GM19193 (cell line): ENCODE results near the gene ZNF275.

Source experiments
- POLR2A ChIP-seq: IDR thresholded peaks from 4 replicates; pipeline ENCODE4 v1.6.1; 2011; ENCODE audit not compliant: insufficient read depth, insufficient read length; ENCODE audit errors: extremely low read depth

The ZNF275 gene

DNA sequence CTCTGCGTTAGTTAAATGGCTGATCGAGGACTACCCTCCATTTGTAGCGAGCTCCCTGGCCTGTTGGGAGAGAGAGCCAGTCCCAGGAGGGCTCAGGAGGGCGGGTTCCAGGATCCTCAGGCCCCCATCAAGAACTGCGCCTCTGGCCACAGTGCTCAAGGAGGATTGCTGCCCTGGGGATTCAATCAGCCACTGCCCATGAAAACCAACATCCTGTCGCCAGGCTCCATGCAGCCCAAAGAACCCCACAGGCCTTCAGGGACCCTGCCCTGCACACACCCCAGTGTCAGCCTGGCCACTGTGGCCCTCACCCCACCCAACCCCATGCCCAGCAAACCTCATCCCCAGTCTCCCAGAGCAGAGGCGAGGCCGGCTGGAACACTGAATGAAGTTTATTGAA lies 16.6 kb upstream of the ZNF275 start:
- TF ChIP-seq POLR2A, result no peak

DNA sequence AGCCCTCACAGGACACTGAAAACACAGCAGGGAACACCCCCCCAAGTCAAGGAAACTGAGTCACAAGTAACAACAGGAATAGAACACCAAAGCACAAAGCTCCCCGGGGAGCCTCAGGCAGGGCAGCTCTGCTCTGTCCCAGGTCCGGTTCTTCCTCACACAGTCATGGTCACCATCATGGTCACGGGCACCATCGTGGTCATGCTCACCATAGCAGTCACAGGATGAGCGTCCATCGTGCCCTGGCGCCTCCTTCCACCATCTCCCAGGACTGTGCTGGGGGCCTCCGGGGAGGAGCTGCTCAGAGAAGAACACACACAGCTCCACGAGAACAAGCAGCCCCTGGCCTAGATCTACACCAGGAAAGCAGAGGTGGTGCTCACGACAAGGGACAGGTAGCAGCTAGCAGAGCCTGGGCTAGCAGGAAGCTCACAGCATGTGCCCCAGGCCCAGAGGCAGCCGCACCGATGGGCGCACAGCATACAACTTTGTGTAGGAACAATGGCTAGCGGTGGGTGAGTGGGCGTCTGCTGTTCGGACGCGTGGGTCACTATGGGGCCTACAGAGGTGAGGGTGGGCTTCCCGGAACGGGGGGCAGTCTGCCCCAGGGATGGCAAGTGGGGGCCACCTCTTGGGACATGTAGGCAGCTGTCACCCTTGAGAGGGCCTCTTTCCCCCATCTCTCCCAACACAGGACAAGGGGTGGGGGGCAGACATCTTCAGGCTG lies 15.8 kb upstream of the ZNF275 start:
- no peak for TF ChIP-seq POLR2A

DNA sequence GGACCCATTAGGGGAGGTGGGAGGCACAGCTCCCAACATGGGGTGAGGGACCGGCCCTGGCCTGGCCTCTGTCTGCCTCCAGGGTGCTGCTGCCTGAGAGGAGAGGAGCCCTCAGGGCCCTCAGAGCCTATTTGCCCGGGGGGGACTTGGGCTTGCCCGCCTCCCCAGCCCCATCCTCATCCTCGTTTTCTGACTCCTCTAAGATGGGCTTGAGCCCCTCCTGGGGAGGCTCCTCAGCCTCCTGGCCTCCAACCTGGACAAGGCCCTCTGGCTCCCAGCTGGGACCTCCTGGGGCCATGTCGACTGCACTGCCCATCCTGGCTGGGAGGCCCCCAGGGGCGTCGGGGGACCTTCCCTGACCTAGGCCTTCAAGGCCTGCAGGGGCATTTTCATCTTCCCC lies 15.1 kb upstream of the ZNF275 start:
- TF ChIP-seq POLR2A, result no peak

DNA sequence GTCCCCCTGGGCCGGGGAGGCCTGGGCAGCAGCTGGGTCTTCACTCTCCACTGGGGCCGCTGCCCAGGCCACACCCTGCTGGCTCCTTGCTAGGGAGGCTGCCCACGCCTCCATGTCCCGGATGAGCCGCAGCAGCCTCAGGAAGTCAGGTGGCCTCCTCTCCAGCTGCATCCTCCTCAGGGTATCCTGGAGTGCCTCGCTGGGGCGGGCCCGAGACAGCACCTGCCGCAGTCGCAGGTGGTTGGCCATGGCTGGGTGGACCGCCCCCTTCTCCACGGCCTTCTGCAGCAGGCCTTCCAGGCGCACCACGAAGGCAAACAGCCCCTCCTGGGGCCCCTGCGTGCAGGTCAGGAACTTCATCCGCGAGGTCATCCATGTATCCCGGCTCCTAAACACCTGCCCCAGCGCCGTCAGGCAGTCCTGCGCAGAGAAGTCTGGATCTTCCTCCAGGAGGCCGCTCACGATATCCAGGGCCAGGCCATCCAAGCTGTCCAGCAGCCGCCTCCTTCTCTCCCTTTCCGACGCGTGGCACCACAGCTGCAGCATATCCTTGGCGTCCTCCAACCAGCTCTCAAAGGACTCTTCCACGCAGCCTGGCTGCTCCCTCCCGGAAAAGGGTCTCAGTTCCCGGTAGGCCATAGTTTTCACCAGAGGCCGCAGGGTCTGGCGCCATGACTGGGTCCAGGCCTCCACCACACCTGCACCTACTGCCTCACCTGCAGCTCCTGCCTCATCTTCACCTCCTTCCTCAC lies 14.5 kb upstream of the ZNF275 start:
- TF ChIP-seq POLR2A, result no peak

DNA sequence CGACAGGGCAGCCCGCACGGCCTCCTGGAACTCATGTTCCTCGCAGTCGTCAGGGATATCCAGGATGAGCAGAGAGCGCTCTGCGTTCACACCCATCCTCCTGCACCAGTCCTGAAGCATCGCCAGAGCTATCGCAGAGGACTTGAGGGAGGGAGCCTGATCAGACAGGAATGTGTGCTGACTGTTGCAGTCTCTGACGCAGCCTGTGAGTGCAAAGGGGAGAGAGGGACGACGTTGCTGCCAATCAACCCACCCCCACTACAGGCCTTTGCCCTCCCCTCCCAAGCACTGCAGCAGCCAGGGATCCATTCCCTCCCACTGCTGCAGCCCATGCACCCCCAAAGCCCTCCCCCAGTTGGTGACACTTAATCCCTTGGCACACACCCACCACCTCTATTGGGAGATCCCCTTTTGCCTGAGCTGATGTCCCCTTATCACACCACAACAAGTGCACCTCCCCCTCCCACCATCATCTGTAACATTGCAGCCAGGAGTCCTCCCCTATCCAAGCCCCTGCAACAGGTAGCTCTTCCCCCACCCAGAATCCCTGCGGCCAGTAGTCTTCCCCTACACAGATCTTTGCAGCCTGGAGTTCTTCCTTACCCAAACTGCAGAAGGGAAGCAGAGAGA lies 13.3 kb upstream of the ZNF275 start:
- TF ChIP-seq POLR2A, result no peak

DNA sequence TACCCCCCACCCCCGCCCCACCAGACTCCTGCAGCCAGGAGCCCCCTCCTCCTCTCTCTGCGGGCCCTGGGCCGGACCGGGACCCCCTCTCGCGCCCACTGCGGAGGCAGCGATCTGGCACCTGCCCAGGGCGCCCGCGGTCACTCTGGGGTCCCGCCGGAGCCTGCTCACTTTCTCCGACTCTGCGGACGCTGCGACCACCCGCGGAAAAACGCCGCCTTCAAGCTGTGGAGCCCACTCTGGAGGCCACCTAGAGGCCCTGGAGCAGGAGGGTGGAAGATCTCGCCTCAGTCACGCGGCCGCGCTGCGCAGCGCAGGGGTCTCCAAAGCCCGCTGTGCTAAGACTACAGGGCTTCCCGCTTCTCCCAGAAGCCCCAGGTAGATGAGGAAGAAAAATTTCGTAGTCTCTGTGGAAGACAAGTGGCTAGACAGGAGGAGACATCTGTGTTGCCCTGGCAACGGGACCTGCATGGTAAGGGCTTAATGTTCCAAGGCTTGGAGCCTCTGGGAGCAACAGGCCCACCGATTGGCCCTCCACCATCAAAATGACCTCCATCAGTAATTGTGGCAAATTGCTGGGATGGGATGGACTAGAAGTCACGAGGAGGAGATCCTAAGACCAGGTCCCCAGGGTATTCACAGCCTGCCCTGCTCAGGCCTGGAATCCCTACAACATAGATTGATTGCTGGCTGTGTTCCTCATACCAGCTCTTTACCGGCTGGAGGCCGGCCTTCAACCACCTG lies 12.4 kb upstream of the ZNF275 start, which contains the start of gene PNMA6F:
PNMA6F (minus strand) TSS at position 387 of the 744 bp plus-strand sequence. CDS start 1,093 bp downstream, outside the sequence.
- no peak for TF ChIP-seq POLR2A

DNA sequence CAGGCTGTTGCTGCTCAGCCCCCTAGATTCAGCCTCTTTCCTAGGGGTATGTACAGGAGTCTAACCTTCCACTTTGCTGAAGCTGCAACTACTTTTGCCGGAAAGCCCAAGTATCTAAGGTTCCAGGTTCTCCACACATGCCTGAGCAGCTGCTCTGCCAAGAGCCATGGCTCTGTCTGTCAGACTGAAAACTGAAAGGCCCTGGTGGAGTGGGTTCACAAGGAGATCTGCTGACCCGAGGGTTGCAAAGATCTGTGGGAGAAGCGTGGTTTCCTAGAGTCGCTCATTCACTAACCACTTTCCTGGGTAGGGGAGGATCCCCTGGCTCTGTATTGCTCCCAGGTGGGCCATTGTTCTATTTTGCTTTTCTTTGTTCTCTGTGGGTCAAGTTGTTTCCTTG lies 6.4 kb upstream of the ZNF275 start:
- TF ChIP-seq POLR2A, result no peak

DNA sequence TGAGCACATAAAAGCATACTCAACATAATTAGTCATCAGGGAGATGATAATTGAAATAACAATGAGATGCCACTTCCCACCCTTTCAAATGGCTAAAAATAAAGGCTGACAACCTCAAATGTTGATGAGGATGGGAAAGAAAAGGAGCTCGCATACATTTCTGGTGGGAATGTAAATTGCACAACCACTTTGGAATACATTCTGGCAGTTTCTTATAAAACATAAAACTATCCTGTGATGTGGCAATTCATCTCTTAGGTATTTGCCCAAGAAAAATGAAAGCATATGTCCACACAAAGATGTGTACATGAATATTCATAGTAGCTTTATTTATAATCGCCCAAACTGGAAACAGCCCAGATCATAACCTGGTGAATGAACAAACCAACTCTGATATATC lies 687 bp upstream of the ZNF275 start:
- TF ChIP-seq POLR2A, result no peak

DNA sequence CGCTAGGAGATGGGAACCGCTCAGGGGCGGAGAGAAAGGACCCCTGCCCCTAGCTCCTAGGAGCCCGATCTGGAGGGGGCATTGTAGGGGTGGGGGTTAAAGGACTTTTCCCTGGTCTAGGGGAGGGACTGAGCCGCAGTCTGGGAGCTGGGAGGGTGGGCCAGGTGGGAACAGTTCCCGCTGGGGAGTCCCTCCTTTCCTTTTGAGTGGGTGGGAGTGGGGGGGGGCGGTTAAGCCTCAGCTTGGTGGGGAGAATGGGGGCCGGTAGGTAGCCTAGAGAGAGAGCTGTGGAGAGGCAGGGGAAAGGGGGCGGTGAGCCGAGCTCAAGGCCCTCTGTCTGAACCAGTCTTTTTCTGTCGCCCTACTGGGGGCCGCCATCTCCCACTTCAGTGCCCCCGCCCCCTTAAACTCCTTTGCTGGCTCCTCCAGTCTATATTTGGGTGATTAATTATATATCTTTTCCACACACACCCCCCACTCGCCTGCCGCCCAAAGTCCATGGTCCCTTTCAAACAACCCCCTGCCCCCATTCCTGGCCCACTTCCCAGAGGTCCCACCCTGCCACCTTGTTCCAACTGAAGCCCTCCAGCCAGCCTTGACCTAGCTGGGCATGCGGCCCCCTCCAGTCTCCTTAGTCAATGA lies 822 bp downstream of the ZNF275 start:
- no peak for TF ChIP-seq POLR2A

DNA sequence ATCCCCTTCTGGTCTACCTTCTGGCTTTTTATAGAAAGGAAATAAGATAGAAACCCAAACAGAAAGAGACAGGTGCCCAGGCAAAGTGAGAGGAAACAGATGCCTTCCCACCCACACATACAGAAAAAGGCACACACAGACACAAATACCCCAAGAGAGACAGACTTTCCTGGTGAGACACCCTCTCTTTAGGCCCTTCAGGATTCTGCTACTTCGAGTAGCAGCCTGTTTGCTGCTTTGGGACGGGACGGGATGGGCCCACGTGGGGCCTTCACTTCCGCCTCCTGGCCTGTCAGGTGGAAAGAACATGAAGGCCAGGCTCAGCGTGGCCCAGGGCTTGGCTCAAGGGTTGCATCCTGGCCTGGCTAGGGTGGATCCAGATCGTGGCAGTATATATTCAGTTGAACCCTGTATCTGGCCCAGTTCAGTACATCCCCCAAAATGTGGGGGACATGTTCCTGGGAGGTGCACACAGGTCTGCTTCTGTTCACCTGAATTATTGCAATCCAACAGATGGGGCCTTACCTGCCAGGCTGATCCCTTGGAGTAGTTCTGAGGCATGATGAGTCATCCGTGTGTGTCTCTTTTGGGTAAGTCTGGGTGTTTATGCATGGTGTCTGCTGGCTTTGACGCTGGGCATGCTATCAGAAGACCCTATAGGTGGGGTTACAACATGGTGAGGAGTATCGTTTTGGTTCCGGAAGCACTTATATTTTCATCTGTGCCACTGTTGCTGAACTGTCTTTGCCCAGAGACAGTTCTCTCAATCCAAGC lies 2.4 kb downstream of the ZNF275 start:
- no peak for TF ChIP-seq POLR2A

DNA sequence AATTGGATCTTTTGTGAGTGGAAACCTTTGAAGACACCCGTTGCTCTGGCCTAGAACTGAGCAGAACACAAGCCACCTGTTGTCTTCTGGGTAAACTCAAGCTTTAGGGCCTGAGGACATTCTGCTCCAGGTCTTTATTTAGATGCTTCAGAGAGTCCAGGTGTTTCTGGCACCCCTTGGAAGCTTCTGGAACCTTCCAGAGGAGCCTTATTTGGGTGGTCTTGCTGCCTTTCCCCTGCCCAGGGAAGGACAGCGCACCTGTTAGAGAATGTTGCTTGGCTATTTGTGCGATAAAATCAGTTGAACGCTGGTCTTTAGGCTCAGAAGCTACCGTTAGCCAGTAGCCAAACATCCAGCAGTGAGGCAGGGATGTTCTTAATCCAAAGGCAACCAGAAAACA lies 3.0 kb downstream of the ZNF275 start:
- no peak for TF ChIP-seq POLR2A

DNA sequence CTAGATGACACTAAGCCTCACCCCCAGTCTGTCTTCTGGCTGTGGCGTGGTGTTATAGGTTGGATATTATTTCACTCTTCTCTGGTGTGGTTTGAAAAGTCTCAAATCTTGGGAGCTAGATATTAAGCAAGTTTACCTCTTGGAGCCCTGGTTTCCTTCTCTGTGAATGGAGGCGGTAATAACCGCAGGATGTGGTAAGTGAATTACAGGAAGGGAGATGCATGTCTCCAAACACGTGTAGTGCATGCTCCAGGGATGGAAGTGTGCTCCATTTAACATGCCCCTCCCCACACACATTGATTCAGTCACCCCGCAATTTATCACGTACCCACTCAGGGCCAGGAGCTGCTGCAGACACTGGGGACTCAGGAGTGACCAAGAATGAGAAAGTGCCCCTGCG lies 4.9 kb downstream of the ZNF275 start:
- TF ChIP-seq POLR2A, result no peak

DNA sequence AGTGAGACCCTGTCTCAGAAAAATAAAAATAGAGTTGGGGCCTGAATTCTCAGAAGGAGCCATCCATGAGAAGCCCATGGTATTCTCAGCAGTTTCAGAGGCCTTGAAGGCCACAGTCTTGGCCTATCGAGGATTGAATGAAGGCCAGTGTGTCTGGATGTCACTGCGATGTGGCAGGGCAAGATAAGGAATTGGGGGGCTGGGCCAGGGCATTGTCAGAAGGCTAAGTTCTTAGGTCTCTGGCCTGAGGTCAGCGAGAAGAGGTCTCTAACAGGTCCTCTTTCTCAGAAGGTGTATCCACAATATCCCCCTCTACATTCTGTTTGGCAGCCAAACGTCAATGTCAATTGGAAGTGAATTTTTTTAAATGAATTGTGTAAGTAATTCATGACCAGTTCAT lies 5.7 kb downstream of the ZNF275 start:
- TF ChIP-seq POLR2A, result no peak

DNA sequence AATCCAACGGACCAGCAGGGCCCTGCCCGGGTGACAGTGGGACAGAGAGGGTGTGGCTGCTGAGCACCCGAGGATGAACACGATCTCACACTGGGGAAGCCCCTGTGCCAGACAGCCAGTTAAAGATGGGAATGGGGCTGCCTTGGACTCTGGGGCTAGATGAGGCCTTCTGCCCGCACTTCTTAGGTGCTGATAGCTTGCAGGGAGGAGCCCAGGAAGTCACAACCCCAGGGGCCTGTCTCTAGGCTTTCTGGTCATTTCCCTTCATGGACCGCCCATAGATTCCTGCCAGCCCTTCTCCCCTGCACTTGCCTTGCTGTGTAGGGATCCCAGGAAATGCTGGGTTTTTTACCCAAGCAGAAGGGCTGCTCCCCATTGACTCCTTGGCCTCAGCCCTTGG lies 6.2 kb downstream of the ZNF275 start:
- no peak for TF ChIP-seq POLR2A

DNA sequence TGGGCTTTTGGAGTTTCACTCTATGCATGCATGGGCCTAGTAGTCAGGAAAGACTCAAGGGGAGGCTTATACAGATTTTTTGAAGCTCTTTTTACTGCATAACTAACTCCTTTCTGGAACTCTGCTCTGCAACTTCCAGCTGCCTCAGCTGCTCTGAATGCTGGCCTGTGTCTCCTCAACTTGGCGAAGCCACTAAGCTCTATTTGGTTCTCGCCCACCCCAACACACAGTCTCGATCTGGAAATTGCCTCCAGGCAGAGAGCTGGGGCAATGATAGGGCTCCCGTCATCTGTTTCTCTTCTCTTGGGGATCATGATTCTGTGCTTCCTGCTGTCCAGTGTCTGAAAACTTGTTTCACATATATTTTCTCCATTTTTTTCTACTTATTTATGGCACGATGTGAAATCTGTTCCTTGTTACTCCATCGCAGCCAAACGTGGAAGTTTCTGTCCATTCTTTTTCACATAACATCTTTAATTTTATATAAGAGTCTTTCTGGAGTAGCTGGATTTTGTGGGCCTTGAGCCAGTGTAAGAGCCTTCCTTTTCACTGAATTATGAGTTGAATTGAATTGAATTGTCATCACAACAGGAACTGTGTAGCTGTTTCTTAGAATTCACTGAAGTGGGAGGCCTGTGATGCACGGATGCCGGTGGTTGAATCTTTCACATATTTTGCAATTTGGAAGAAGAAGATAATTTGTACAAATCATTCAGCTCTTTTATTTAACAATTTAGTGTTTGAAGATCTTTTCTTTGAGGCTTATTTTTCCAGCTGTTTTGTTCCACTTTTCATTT lies 9.0 kb downstream of the ZNF275 start:
- no peak for TF ChIP-seq POLR2A
